HEK293 (cell line): ENCODE data around the gene RGL3.

Experiments used
- CTCF ChIA-PET: fragments of 350-600 bp; formaldehyde crosslinking; extraction: SDS; loops from one replicate; lab custom pipeline; 2021; ENCODE audit warnings: antibody characterized with exemption; lab: Yijun Ruan, JAX
- POLR2A ChIA-PET: fragments of 300-600 bp; formaldehyde crosslinking; extraction: SDS; loops from one replicate; lab custom pipeline; 2020; ENCODE audit warnings: antibody characterized with exemption, inconsistent platforms; lab: Yijun Ruan, JAX
- H3K27ac ChIP-seq: fragments of 200-500 bp; sonication (Bioruptor generic); 2 replicates; pipeline ENCODE4 v1.5.1; 2014; ENCODE audit warnings: low read depth, low read length, control low read depth, inconsistent platforms; ENCODE audit errors: extremely low read depth
- H3K36me3 ChIP-seq, 2 experiments: fragments of 200-500 bp in 1 of 2; sonication (Bioruptor generic) in 1 of 2; 1 replicate in 1 of 2; 2 replicates in 1 of 2; pipeline ENCODE4 v1.5.1; 2014 to 2017; ENCODE audit warnings: inconsistent platforms in 2 of 2, low read length in 2 of 2; ENCODE audit not compliant: control insufficient read depth in 2 of 2, insufficient read depth in 1 of 2
- H3K4me1 ChIP-seq: fragments of 200-500 bp; sonication (Bioruptor generic); 2 replicates; pipeline ENCODE4 v1.5.1; 2014; ENCODE audit warnings: mild to moderate bottlenecking, low read length, inconsistent platforms; ENCODE audit not compliant: control insufficient read depth, insufficient read depth
- H3K4me3 ChIP-seq: 2 replicates; pipeline ENCODE4 v1.5.1; 2011; ENCODE audit warnings: low read depth, mild to moderate bottlenecking, control low read depth, low read length, moderate library complexity
- H3K9me3 ChIP-seq: fragments of 200-500 bp; sonication (Bioruptor generic); 2 replicates; pipeline ENCODE4 v1.5.1; 2014; ENCODE audit warnings: low read depth, low read length, inconsistent platforms; ENCODE audit not compliant: control insufficient read depth, insufficient read depth
- BCL11B ChIP-seq: fragments of 450-650 bp; formaldehyde crosslinking; IDR thresholded peaks from 2 replicates; pipeline ENCODE4 v1.5.1; 2016; ENCODE audit warnings: low read depth, missing biosample characterization, missing genetic modification characterization
- GLI4 ChIP-seq: fragments of 450-650 bp; formaldehyde crosslinking; IDR thresholded peaks from 2 replicates; pipeline ENCODE4 v1.5.1; 2016; ENCODE audit warnings: missing biosample characterization, missing genetic modification characterization
- GLIS2 ChIP-seq: fragments of 450-650 bp; formaldehyde crosslinking; IDR thresholded peaks from 2 replicates; pipeline ENCODE4 v1.5.1; 2016; ENCODE audit warnings: missing biosample characterization, missing genetic modification characterization
- HIC1 ChIP-seq: fragments of 450-650 bp; formaldehyde crosslinking; IDR thresholded peaks from 2 replicates; pipeline ENCODE4 v1.5.1; 2016; ENCODE audit warnings: missing biosample characterization, missing genetic modification characterization
- IKZF3 ChIP-seq: fragments of 450-650 bp; IDR thresholded peaks from 2 replicates; pipeline ENCODE4 v1.5.0; 2018; ENCODE audit warnings: missing biosample characterization, mild to moderate bottlenecking, missing genetic modification characterization, moderate library complexity
- SETDB1 ChIP-seq: IDR thresholded peaks from one replicate; pipeline ENCODE4 v1.6.1; 2017; ENCODE audit warnings: mild to moderate bottlenecking, low read length, moderate library complexity, mixed read lengths; ENCODE audit not compliant: insufficient read length
- SP2 ChIP-seq: fragments of 450-650 bp; formaldehyde crosslinking; IDR thresholded peaks from 2 replicates; pipeline ENCODE4 v1.5.1; 2016; ENCODE audit warnings: missing biosample characterization, missing genetic modification characterization
- WT1 ChIP-seq: fragments of 450-650 bp; formaldehyde crosslinking; IDR thresholded peaks from 2 replicates; pipeline ENCODE4 v1.5.1; 2016; ENCODE audit warnings: missing biosample characterization, missing genetic modification characterization
- YY2 ChIP-seq: fragments of 450-650 bp; formaldehyde crosslinking; IDR thresholded peaks from 2 replicates; pipeline ENCODE4 v1.5.1; 2016; ENCODE audit warnings: missing biosample characterization, missing genetic modification characterization
- ZBTB20 ChIP-seq: fragments of 450-650 bp; formaldehyde crosslinking; IDR thresholded peaks from 2 replicates; pipeline ENCODE4 v1.5.1; 2016; ENCODE audit warnings: missing biosample characterization, missing genetic modification characterization
- ZBTB48 ChIP-seq: fragments of 450-650 bp; formaldehyde crosslinking; IDR thresholded peaks from 2 replicates; pipeline ENCODE4 v1.5.1; 2016; ENCODE audit warnings: missing biosample characterization, missing genetic modification characterization
- ZBTB7A ChIP-seq: fragments of 450-650 bp; formaldehyde crosslinking; IDR thresholded peaks from 2 replicates; pipeline ENCODE4 v1.5.1; 2016; ENCODE audit warnings: low read depth, missing biosample characterization, missing genetic modification characterization
- ZNF133 ChIP-seq: fragments of 450-650 bp; formaldehyde crosslinking; IDR thresholded peaks from 2 replicates; pipeline ENCODE4 v1.5.1; 2016; ENCODE audit warnings: missing biosample characterization, missing genetic modification characterization
- ZNF169 ChIP-seq: fragments of 450-650 bp; formaldehyde crosslinking; IDR thresholded peaks from 2 replicates; pipeline ENCODE4 v1.5.1; 2016; ENCODE audit warnings: missing biosample characterization, missing genetic modification characterization
- ZNF223 ChIP-seq: fragments of 450-650 bp; formaldehyde crosslinking; IDR thresholded peaks from 2 replicates; pipeline ENCODE4 v1.5.1; 2016; ENCODE audit warnings: missing biosample characterization, missing genetic modification characterization
- ZNF341 ChIP-seq: fragments of 450-650 bp; formaldehyde crosslinking; IDR thresholded peaks from 2 replicates; pipeline ENCODE4; 2016; ENCODE audit warnings: low read depth, missing biosample characterization, missing genetic modification characterization
- ZNF391 ChIP-seq: fragments of 450-650 bp; formaldehyde crosslinking; IDR thresholded peaks from 2 replicates; pipeline ENCODE4 v1.5.1; 2016; ENCODE audit warnings: low read depth, missing biosample characterization, missing genetic modification characterization, borderline replicate concordance
- ZNF548 ChIP-seq: fragments of 450-650 bp; formaldehyde crosslinking; IDR thresholded peaks from 2 replicates; pipeline ENCODE4 v1.5.1; 2016; ENCODE audit warnings: missing biosample characterization, missing genetic modification characterization
- ZNF558 ChIP-seq: fragments of 450-650 bp; formaldehyde crosslinking; IDR thresholded peaks from 2 replicates; pipeline ENCODE4 v1.5.1; 2016; ENCODE audit warnings: missing biosample characterization, missing genetic modification characterization
- ZNF623 ChIP-seq: fragments of 450-650 bp; formaldehyde crosslinking; IDR thresholded peaks from 2 replicates; pipeline ENCODE4 v1.5.1; 2016; ENCODE audit warnings: missing biosample characterization, missing genetic modification characterization
- ZNF707 ChIP-seq: fragments of 450-650 bp; formaldehyde crosslinking; IDR thresholded peaks from 2 replicates; pipeline ENCODE4 v1.5.1; 2016; ENCODE audit warnings: missing biosample characterization, missing genetic modification characterization
- ZNF792 ChIP-seq: fragments of 450-650 bp; formaldehyde crosslinking; IDR thresholded peaks from 2 replicates; pipeline ENCODE4 v1.5.1; 2016; ENCODE audit warnings: missing biosample characterization, missing genetic modification characterization
- ZNF830 ChIP-seq: fragments of 450-650 bp; IDR thresholded peaks from 2 replicates; pipeline ENCODE4 v1.5.0; 2018; ENCODE audit warnings: missing biosample characterization, missing genetic modification characterization, low read depth, mild to moderate bottlenecking, moderate library complexity
- ZNF837 ChIP-seq: fragments of 450-650 bp; formaldehyde crosslinking; IDR thresholded peaks from 2 replicates; pipeline ENCODE4 v1.5.1; 2016; ENCODE audit warnings: missing biosample characterization, missing genetic modification characterization
- ZNF843 ChIP-seq: fragments of 450-650 bp; formaldehyde crosslinking; IDR thresholded peaks from 2 replicates; pipeline ENCODE4 v1.5.1; 2016; ENCODE audit warnings: missing biosample characterization, missing genetic modification characterization
- TF ChIP-seq, protein P1 (sequence below): fragments of 450-650 bp; formaldehyde crosslinking; IDR thresholded peaks from 2 replicates; pipeline ENCODE4 v1.5.1; 2016; ENCODE audit warnings: missing biosample characterization, missing genetic modification characterization, borderline replicate concordance
- TF ChIP-seq, protein P2 (sequence below): fragments of 450-650 bp; formaldehyde crosslinking; IDR thresholded peaks from 2 replicates; pipeline ENCODE4 v1.5.1; 2016; ENCODE audit warnings: missing biosample characterization, missing genetic modification characterization
- TF ChIP-seq, protein P3 (sequence below): fragments of 450-650 bp; formaldehyde crosslinking; IDR thresholded peaks from 2 replicates; pipeline ENCODE4 v1.5.1; 2016; ENCODE audit warnings: missing biosample characterization, missing genetic modification characterization
- TF ChIP-seq, protein P4 (sequence below): fragments of 450-650 bp; formaldehyde crosslinking; IDR thresholded peaks from 2 replicates; pipeline ENCODE4 v1.5.1; 2016; ENCODE audit warnings: missing biosample characterization, missing genetic modification characterization

The RGL3 gene

GRCh38 chr19:11355160-11356073, 63.7 kb downstream of the RGL3 start, which contains the start of gene PLPPR2:
PLPPR2 (plus strand) TSS chr19:11355432; CDS start chr19:11357674, 2,242 bp downstream.
- Histone ChIP-seq H3K4me1 (no peaks in the 10 kb centered on the region; the same call in 1 of the 2 replicates), H3K4me3 (peak within 1 kb of the TSS; percentile 49), H3K9me3 (no peaks in the 10 kb centered on the region), H3K36me3 (no peaks in the 10 kb centered on the region), H3K27ac (no peak within 1 kb of the TSS)
- ChIA-PET POLR2A (interaction anchor here (1.4 kb wide), 1 partner anchor 19 kb away, joined by 4 read pairs; the partner anchor contains the start of gene SWSAP1), CTCF (no interaction called here)
- TF ChIP-seq, protein P1, sequence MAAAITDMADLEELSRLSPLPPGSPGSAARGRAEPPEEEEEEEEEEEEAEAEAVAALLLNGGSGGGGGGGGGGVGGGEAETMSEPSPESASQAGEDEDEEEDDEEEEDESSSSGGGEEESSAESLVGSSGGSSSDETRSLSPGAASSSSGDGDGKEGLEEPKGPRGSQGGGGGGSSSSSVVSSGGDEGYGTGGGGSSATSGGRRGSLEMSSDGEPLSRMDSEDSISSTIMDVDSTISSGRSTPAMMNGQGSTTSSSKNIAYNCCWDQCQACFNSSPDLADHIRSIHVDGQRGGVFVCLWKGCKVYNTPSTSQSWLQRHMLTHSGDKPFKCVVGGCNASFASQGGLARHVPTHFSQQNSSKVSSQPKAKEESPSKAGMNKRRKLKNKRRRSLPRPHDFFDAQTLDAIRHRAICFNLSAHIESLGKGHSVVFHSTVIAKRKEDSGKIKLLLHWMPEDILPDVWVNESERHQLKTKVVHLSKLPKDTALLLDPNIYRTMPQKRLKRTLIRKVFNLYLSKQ: no peak
- TF ChIP-seq WT1 (tag by site-specific recombination) (no peak), ZNF133 (tag by site-specific recombination) (no peak), IKZF3 (no peak), ZNF843 (tag by site-specific recombination) (peak; percentile 46; the same call in 1 of the 2 replicates), HIC1 (tag by site-specific recombination) (peak; percentile 28; the same call in 1 of the 2 replicates), ZBTB48 (peak; percentile 48; the same call in 1 of the 2 replicates), SETDB1 (no peak), GLIS2 (tag by site-specific recombination) (0 out of 2 replicates have a peak, but pooled peaks have one; percentile 42), ZNF223 (no peak), BCL11B (peak; percentile 84; the same call in 1 of the 2 replicates), ZNF623 (tag by site-specific recombination) (peak; percentile 40; the same call in 1 of the 2 replicates), ZNF792 (peak; percentile 84), ZBTB7A (peak; percentile 92; the same call in 1 of the 2 replicates), GLI4 (tag by site-specific recombination) (peak; percentile 77), ZNF548 (tag by site-specific recombination) (peak; percentile 40), ZBTB20 (peak; percentile 37; the same call in 1 of the 2 replicates), YY2 (tag by site-specific recombination) (peak; percentile 58; the same call in 1 of the 2 replicates), ZNF341 (no peak), ZNF169 (tag by site-specific recombination) (peak; percentile 52; the same call in 1 of the 2 replicates), ZNF558 (tag by site-specific recombination) (no peak), SP2 (tag by site-specific recombination) (peak; percentile 76), ZNF707 (0 out of 2 replicates have a peak, but pooled peaks have one; percentile 16), ZNF830 (tag by site-specific recombination) (no peak), ZNF391 (tag by site-specific recombination) (0 out of 2 replicates have a peak, but pooled peaks have one; percentile 27), ZNF837 (peak; percentile 58; the same call in 1 of the 2 replicates)
- TF ChIP-seq, protein P2, sequence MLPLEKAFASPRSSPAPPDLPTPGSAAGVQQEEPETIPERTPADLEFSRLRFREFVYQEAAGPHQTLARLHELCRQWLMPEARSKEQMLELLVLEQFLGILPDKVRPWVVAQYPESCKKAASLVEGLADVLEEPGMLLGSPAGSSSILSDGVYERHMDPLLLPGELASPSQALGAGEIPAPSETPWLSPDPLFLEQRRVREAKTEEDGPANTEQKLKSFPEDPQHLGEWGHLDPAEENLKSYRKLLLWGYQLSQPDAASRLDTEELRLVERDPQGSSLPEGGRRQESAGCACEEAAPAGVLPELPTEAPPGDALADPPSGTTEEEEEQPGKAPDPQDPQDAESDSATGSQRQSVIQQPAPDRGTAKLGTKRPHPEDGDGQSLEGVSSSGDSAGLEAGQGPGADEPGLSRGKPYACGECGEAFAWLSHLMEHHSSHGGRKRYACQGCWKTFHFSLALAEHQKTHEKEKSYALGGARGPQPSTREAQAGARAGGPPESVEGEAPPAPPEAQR (tag by site-specific recombination): peak; percentile 24; the same call in 1 of the 2 replicates
- TF ChIP-seq, protein P3, sequence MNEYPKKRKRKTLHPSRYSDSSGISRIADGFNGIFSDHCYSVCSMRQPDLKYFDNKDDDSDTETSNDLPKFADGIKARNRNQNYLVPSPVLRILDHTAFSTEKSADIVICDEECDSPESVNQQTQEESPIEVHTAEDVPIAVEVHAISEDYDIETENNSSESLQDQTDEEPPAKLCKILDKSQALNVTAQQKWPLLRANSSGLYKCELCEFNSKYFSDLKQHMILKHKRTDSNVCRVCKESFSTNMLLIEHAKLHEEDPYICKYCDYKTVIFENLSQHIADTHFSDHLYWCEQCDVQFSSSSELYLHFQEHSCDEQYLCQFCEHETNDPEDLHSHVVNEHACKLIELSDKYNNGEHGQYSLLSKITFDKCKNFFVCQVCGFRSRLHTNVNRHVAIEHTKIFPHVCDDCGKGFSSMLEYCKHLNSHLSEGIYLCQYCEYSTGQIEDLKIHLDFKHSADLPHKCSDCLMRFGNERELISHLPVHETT (tag by site-specific recombination): peak; percentile 92
- TF ChIP-seq, protein P4, sequence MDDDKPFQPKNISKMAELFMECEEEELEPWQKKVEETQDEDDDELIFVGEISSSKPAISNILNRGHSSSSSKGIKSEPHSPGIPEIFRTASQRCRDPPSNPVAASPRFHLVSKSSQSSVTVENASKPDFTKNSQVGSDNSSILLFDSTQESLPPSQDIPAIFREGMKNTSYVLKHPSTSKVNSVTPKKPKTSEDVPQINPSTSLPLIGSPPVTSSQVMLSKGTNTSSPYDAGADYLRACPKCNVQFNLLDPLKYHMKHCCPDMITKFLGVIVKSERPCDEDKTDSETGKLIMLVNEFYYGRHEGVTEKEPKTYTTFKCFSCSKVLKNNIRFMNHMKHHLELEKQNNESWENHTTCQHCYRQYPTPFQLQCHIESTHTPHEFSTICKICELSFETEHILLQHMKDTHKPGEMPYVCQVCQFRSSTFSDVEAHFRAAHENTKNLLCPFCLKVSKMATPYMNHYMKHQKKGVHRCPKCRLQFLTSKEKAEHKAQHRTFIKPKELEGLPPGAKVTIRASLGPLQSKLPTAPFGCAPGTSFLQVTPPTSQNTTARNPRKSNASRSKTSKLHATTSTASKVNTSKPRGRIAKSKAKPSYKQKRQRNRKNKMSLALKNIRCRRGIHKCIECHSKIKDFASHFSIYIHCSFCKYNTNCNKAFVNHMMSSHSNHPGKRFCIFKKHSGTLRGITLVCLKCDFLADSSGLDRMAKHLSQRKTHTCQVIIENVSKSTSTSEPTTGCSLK: 0 out of 2 replicates have a peak, but pooled peaks have one; percentile 69
